H1 (cell line): ENCODE data around the gene ARHGEF16. TPM values are rescaled to one million over a fixed set of nuclear protein-coding genes. Genes with fewer than 3 reads are reported as not detected.

Experiments
- CTCF ChIA-PET: fragments of 300-600 bp; sonication (Branson Sonifier 250); formaldehyde crosslinking; loops from one replicate; lab custom pipeline; 2021; ENCODE audit not compliant: partially characterized antibody; lab: Charles Lee
- POLR2A ChIA-PET: fragments of 300-600 bp; sonication (Branson Sonifier 250); formaldehyde crosslinking; loops from one replicate; lab custom pipeline; 2021; ENCODE audit warnings: inconsistent platforms; ENCODE audit not compliant: partially characterized antibody; lab: Charles Lee
- DNase-seq, 2 experiments: peaks; one replicate each; pipeline versions ENCODE4 v3.0.0 to v3.0.0-alpha.2; 2010 to 2022; ENCODE audit warnings: low spot score in 2 of 2, low read depth in 1 of 2, mixed read lengths in 1 of 2
- FAIRE-seq: peaks from 2 replicates; lab custom pipeline; 2011; peaks lifted over from hg19 to GRCh38; lab: Jason Lieb, UNC
- H2AFZ ChIP-seq: 2 replicates; pipeline ENCODE4 v1.8.1; 2012; ENCODE audit warnings: low read length, inconsistent platforms
- H2AK5ac ChIP-seq: 2 replicates; pipeline ENCODE4 v1.6.1; 2013; ENCODE audit warnings: low read depth, low read length
- H2BK120ac ChIP-seq: replicated peaks from 2 replicates; pipeline ENCODE3; 2013; ENCODE audit warnings: low read depth, low read length, inconsistent platforms
- H2BK12ac ChIP-seq: 2 replicates; pipeline ENCODE4 v1.6.1; 2013; ENCODE audit warnings: low read depth, low read length
- H2BK15ac ChIP-seq: 2 replicates; pipeline ENCODE4 v1.6.1; 2013; ENCODE audit warnings: low read length
- H2BK20ac ChIP-seq: 2 replicates; pipeline ENCODE4 v1.6.1; 2013; ENCODE audit warnings: low read length
- H2BK5ac ChIP-seq: 2 replicates; pipeline ENCODE4 v1.6.1; 2013; ENCODE audit warnings: low read depth, low read length
- H3K14ac ChIP-seq: 2 replicates; pipeline ENCODE4 v1.6.1; 2013; ENCODE audit warnings: inconsistent platforms; ENCODE audit not compliant: insufficient read length
- H3K18ac ChIP-seq: 2 replicates; pipeline ENCODE4 v1.6.1; 2013; ENCODE audit warnings: low read length; ENCODE audit errors: extremely low read depth
- H3K23ac ChIP-seq: 2 replicates; pipeline ENCODE4 v1.6.1; 2013; ENCODE audit warnings: inconsistent platforms; ENCODE audit not compliant: insufficient read length
- H3K23me2 ChIP-seq: 2 replicates; pipeline ENCODE4 v1.6.1; 2013; ENCODE audit warnings: low read depth, low read length
- H3K27ac ChIP-seq: 2 replicates; pipeline ENCODE4 v1.6.1; 2011; ENCODE audit warnings: low read depth, low read length, inconsistent platforms
- H3K27me3 ChIP-seq, 4 experiments: replicated peaks in 1 of 4; 1 replicate in 1 of 4; 2 replicates in 3 of 4; pipeline versions ENCODE4 v1.6.1 to v1.8.1; 2011 to 2013; ENCODE audit warnings: low read length in 3 of 4, mild to moderate bottlenecking in 3 of 4, inconsistent platforms in 2 of 4, mixed read lengths in 2 of 4, moderate library complexity in 1 of 4; ENCODE audit not compliant: control insufficient read depth in 3 of 4, insufficient read depth in 3 of 4; ENCODE audit errors: extremely low read depth in 1 of 4
- H3K36me3 ChIP-seq, 4 experiments: 2 replicates each; pipeline versions ENCODE4 v1.6.1 to v1.8.1; 2011 to 2013; ENCODE audit warnings: mild to moderate bottlenecking in 4 of 4, low read length in 3 of 4, moderate library complexity in 2 of 4, control low read depth in 1 of 4, inconsistent platforms in 1 of 4; ENCODE audit not compliant: insufficient read depth in 4 of 4, control insufficient read depth in 2 of 4
- H3K4ac ChIP-seq: replicated peaks from 2 replicates; pipeline ENCODE3; 2013; ENCODE audit warnings: low read length, low read depth, mixed read lengths, inconsistent platforms; ENCODE audit not compliant: insufficient read length
- H3K4me1 ChIP-seq, 4 experiments: replicated peaks in 1 of 4; 1 replicate in 1 of 4; 2 replicates in 3 of 4; pipeline versions ENCODE4 v1.6.1 to v1.8.1; 2011 to 2013; ENCODE audit warnings: low read length in 3 of 4, inconsistent platforms in 2 of 4, mixed read lengths in 1 of 4; ENCODE audit not compliant: insufficient read depth in 4 of 4, control insufficient read depth in 3 of 4
- H3K4me2 ChIP-seq, 2 experiments: 2 replicates each; pipeline versions ENCODE4 v1.6.1 to v1.8.1; 2011 to 2013; ENCODE audit warnings: low read depth in 2 of 2, low read length in 2 of 2, control low read depth in 1 of 2, inconsistent platforms in 1 of 2, mild to moderate bottlenecking in 1 of 2; ENCODE audit not compliant: insufficient read depth in 1 of 2
- H3K4me3 ChIP-seq, 4 experiments: fragments of 200-600, 300-600 bp in 1 of 4; sonication (generic), shearing (Covaris generic), sonication (Bioruptor Twin) in 1 of 4; 2 replicates each; pipeline versions ENCODE4 v1.5.1 to v1.8.1; 2011 to 2016; ENCODE audit warnings: low read length in 4 of 4, low read depth in 3 of 4, control low read depth in 2 of 4, inconsistent platforms in 2 of 4, mild to moderate bottlenecking in 2 of 4, mixed read lengths in 1 of 4, moderate library complexity in 1 of 4; ENCODE audit not compliant: insufficient read depth in 2 of 4; ENCODE audit errors: extremely low read depth in 1 of 4
- H3K56ac ChIP-seq: replicated peaks from 2 replicates; pipeline ENCODE3; 2013; ENCODE audit warnings: low read depth, mild to moderate bottlenecking, mixed read lengths, low read length, inconsistent platforms; ENCODE audit not compliant: insufficient read length
- H3K79me1 ChIP-seq: 2 replicates; pipeline ENCODE4 v1.6.1; 2013; ENCODE audit warnings: low read depth, low read length, control low read depth
- H3K79me2 ChIP-seq, 2 experiments: 2 replicates each; pipeline versions ENCODE4 v1.6.1 to v1.8.1; 2012 to 2013; ENCODE audit warnings: low read length in 2 of 2, mild to moderate bottlenecking in 2 of 2, inconsistent platforms in 1 of 2; ENCODE audit not compliant: insufficient read depth in 2 of 2, control insufficient read depth in 1 of 2
- H3K9ac ChIP-seq, 4 experiments: replicated peaks in 1 of 4; 1 replicate in 1 of 4; 2 replicates in 3 of 4; pipeline versions ENCODE4 v1.6.1 to v1.8.1; 2011 to 2013; ENCODE audit warnings: low read depth in 3 of 4, low read length in 3 of 4, control low read depth in 2 of 4, mild to moderate bottlenecking in 2 of 4, moderate library complexity in 2 of 4, inconsistent platforms in 1 of 4; ENCODE audit errors: extremely low read depth in 1 of 4
- H3K9me3 ChIP-seq, 2 experiments: 2 replicates each; pipeline versions ENCODE4 v1.6.1 to v1.8.1; 2012 to 2013; ENCODE audit warnings: mild to moderate bottlenecking in 2 of 2, moderate library complexity in 2 of 2, control low read depth in 1 of 2, inconsistent platforms in 1 of 2, low read depth in 1 of 2, low read length in 1 of 2, mixed read lengths in 1 of 2; ENCODE audit not compliant: insufficient read depth in 2 of 2
- H4K20me1 ChIP-seq, 2 experiments: replicated peaks in 1 of 2; 2 replicates each; pipeline versions ENCODE3 to v1.8.1; 2011 to 2013; ENCODE audit warnings: inconsistent platforms in 2 of 2, low read length in 2 of 2, mild to moderate bottlenecking in 1 of 2; ENCODE audit not compliant: insufficient read depth in 2 of 2, control insufficient read depth in 1 of 2
- H4K5ac ChIP-seq: 2 replicates; pipeline ENCODE4 v1.6.1; 2013; ENCODE audit warnings: low read length, low read depth, mixed read lengths, inconsistent platforms; ENCODE audit not compliant: insufficient read length
- H4K8ac ChIP-seq: 2 replicates; pipeline ENCODE4 v1.8.0; 2013; ENCODE audit warnings: mild to moderate bottlenecking, moderate library complexity, low read length, inconsistent platforms; ENCODE audit not compliant: insufficient read depth; ENCODE audit errors: extremely low read depth
- H4K91ac ChIP-seq: replicated peaks from 2 replicates; pipeline ENCODE3; 2013; ENCODE audit warnings: low read length, mixed read lengths, inconsistent platforms; ENCODE audit not compliant: insufficient read length
- BCL11A ChIP-seq, 2 experiments: IDR thresholded peaks; one replicate each; pipeline ENCODE4 v1.6.1; 2011; ENCODE audit warnings: low read depth in 2 of 2, low read length in 2 of 2, mild to moderate bottlenecking in 2 of 2
- CBX8 ChIP-seq: fragments of 300-800, 300-1000 bp; sonication (generic); IDR thresholded peaks from 2 replicates; pipeline ENCODE4 v1.7.1; 2016; ENCODE audit warnings: low read depth, low read length, borderline replicate concordance
- CHD2 ChIP-seq: IDR thresholded peaks from 2 replicates; pipeline ENCODE4 v1.6.1; 2012; ENCODE audit warnings: low read length, improper control_type of control experiment
- GABPA ChIP-seq: IDR thresholded peaks from 2 replicates; pipeline ENCODE4 v1.6.1; 2011; ENCODE audit warnings: mild to moderate bottlenecking, low read length, moderate library complexity, borderline replicate concordance; ENCODE audit not compliant: insufficient read depth
- POLR2AphosphoS5 ChIP-seq: IDR thresholded peaks from 2 replicates; pipeline ENCODE4 v1.6.1; 2011; ENCODE audit warnings: low read depth, low read length
- RXRA ChIP-seq: IDR thresholded peaks from 2 replicates; pipeline ENCODE4 v1.6.1; 2011; ENCODE audit warnings: low read depth, mild to moderate bottlenecking, low read length, moderate library complexity; ENCODE audit not compliant: insufficient read depth
- SIRT6 ChIP-seq: IDR thresholded peaks from one replicate; pipeline ENCODE4 v1.7.1; 2012; ENCODE audit warnings: low read length, inconsistent platforms
- TAF1 ChIP-seq: IDR thresholded peaks from 2 replicates; pipeline ENCODE4 v1.6.1; 2011; ENCODE audit warnings: mild to moderate bottlenecking, low read depth, low read length
- TEAD4 ChIP-seq: IDR thresholded peaks from 2 replicates; pipeline ENCODE4 v1.6.1; 2012; ENCODE audit warnings: low read depth, low read length, inconsistent platforms, mixed read lengths
- WGBS, 2 experiments: shearing (Covaris generic) in 1 of 2; methylation state at CpG; one replicate each; pipeline versions ENCODE4 v1.1.6 to v1.1.7; 2013 to 2015; ENCODE audit warnings: low lambda C conversion rate in 2 of 2, mixed read lengths in 2 of 2, inconsistent platforms in 1 of 2, low coverage in 1 of 2, missing lambda C conversion rate in 1 of 2; ENCODE audit not compliant: insufficient replicate concordance in 2 of 2, insufficient coverage in 1 of 2, insufficient read length in 1 of 2; ENCODE audit errors: extremely low coverage in 1 of 2, missing lambda C conversion rate in 1 of 2; 5-methylcytosine and 5-hydroxymethylcytosine counted together
- polyA plus RNA-seq, 7 experiments: library from polyadenylated mRNA; depleted of rRNA in 3 of 7; stranded (reverse) in 5 of 7; unstranded in 2 of 7; fragments of >200 nt in 5 of 7; fragments of 200-250 nt in 2 of 7; gene quantifications; 1 replicate in 5 of 7; 2 replicates in 1 of 7; 4 replicates in 1 of 7; pipeline versions ENCODE4 v1.2.1 to v1.2.3, GENCODE V29; 2011 to 2013; ENCODE audit warnings: missing spikeins in 2 of 7, mixed read lengths in 2 of 7
- total RNA-seq: library from RNA; stranded (reverse); fragmentation: NEBNext Ultra II Directional; extraction: Animal tissue kit (Norgen Biotek cat#: 25700); gene quantifications from 2 replicates; pipeline ENCODE4 v1.2.1, GENCODE V29; 2021

Gene ARHGEF16
- total and polyA plus RNA-seq, 2 of the 8 experiments (the other 6 are each of a cell fraction or from before 2014, with no cell fraction given): 18.3 to 20.7 TPM

DNA sequence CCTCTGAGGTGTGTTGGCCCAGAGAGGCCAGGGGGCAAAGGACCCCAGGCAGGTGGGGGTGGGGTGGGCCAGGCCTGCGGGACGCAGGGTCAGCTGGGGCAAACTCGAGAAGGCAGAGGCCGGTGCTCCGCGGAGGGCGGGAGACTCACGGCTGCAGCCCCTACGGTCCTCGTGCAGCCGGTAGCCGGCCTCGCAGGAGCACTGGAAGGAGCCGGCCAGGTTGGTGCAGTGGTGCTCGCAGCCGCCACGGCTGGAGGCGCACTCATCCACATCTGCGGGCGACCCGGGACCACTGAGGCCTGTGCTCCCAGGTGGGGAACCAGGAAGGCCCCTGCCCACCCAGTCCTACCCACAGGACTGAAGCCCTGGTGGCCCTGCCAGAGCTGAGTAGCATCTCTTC lies 55.3 kb downstream of the ARHGEF16 start:
- Histone ChIP-seq H2AFZ (no peak overlapping the region), H4K20me1 (peaks cover 0 to 12% of the 10 kb centered on the region in 2 experiments), H2BK20ac (no peak overlapping the region), H4K8ac (no peak overlapping the region), H4K5ac (no peak overlapping the region), H3K79me1 (no peaks in the 10 kb centered on the region), H2AK5ac (no peak overlapping the region), H3K4me3 (no peak overlapping the region), H3K4me2 (no peak overlapping the region), H3K4ac (no peak overlapping the region), H3K9me3 (no peaks in the 10 kb centered on the region), H3K56ac (no peak overlapping the region), H3K36me3 (no peaks in the 10 kb centered on the region), H2BK12ac (no peak overlapping the region), H3K23ac (no peak overlapping the region), H3K23me2 (no peaks in the 10 kb centered on the region), H3K18ac (no peak overlapping the region), H4K91ac (no peak overlapping the region), H3K27ac (no peak overlapping the region), H3K79me2 (no peaks in the 10 kb centered on the region), H2BK120ac (no peak overlapping the region), H2BK15ac (no peak overlapping the region), H3K27me3 (no peaks in the 10 kb centered on the region), H2BK5ac (no peak overlapping the region), H3K4me1 (no peaks in the 10 kb centered on the region), H3K9ac (no peak overlapping the region), H3K14ac (no peak overlapping the region)
- FAIRE-seq (no peak), DNase-seq (no peak)
- TF ChIP-seq CHD2 (no peak), BCL11A (IDR thresholded peaks at IDR 0.05; ENCODE audit: low read depth in 2 of 2, low read length in 2 of 2) (no peak), RXRA (no peak), CBX8 (no peak), TAF1 (no peak), POLR2AphosphoS5 (no peak), SIRT6 (no peak), GABPA (no peak), TEAD4 (no peak)
- 90% methylated on average over 15 of the region's 21 CpGs; no CpG with 5 or more reads in 1 of the 2 experiments for WGBS, 2 experiments
- POLR2A ChIA-PET: no interaction called here
- CTCF ChIA-PET: interaction anchor here (1.0 to 1.2 kb wide), 2 partner anchors 9 to 26 kb away, joined by 3 read pairs; no protein-coding TSS in a partner anchor
